Measurements from ENCODE around the gene PRR20G.

GRCh38 chr3:127324076-127324475 is 36.2 kb upstream of the PRR20G start:
- TF ChIP-seq EZH2 (IDR thresholded peaks at IDR 0.05; ENCODE audit: borderline replicate concordance, low read length) = no peak
- no peak for TF ChIP-seq CTCF (IDR thresholded peaks at IDR 0.05; ENCODE audit: low read length)

All from OCI-LY1 (cell line).